Nephron progenitor cell (in vitro differentiated cells): ENCODE data around the gene NAIF1.
"Not testable (repeated sequence)": the region's sequence is repeated elsewhere in the genome, so short reads cannot be mapped to it uniquely, and the experiment has no call there.

ENCODE experiments used
- DNase-seq: peaks from one replicate; pipeline ENCODE4 v3.0.0; 2021
- H3K27ac Mint-ChIP-seq: 2 replicates; pipeline ENCODE4 v1.8.0; 2021; ENCODE audit warnings: mild to moderate bottlenecking, moderate library complexity, mixed read lengths
- H3K27me3 Mint-ChIP-seq: 2 replicates; pipeline ENCODE4 v1.8.0; 2021; ENCODE audit warnings: mild to moderate bottlenecking, low read depth, mixed read lengths; ENCODE audit not compliant: poor library complexity
- H3K36me3 Mint-ChIP-seq: 2 replicates; pipeline ENCODE4 v1.8.0; 2021; ENCODE audit warnings: low read depth, mixed read lengths
- H3K4me1 Mint-ChIP-seq: 2 replicates; pipeline ENCODE4 v1.8.0; 2021; ENCODE audit warnings: mixed read lengths
- H3K4me3 Mint-ChIP-seq: 2 replicates; pipeline ENCODE4 v1.8.0; 2021; ENCODE audit warnings: mild to moderate bottlenecking, moderate library complexity, mixed read lengths
- H3K9me3 Mint-ChIP-seq: 2 replicates; pipeline ENCODE4 v1.8.0; 2021; ENCODE audit warnings: mild to moderate bottlenecking, moderate library complexity, mixed read lengths
- CTCF ChIP-seq: fragments of 200-600 bp; sonication (generic); IDR thresholded peaks from 2 replicates; pipeline ENCODE4 v1.5.0; 2021; ENCODE audit warnings: antibody characterized with exemption

Gene NAIF1

GRCh38 chr9:128033609-128034008 lies 33.5 kb downstream of the NAIF1 start:
- Mint-ChIP-seq H3K4me1 (no peaks in the 10 kb centered on the region), H3K4me3 (no peak overlapping the region), H3K9me3 (no peaks in the 10 kb centered on the region), H3K27me3 (no peaks in the 10 kb centered on the region), H3K27ac (no peak overlapping the region), H3K36me3 (no peaks in the 10 kb centered on the region)
- no peak for TF ChIP-seq CTCF
- no peak for DNase-seq

DNA sequence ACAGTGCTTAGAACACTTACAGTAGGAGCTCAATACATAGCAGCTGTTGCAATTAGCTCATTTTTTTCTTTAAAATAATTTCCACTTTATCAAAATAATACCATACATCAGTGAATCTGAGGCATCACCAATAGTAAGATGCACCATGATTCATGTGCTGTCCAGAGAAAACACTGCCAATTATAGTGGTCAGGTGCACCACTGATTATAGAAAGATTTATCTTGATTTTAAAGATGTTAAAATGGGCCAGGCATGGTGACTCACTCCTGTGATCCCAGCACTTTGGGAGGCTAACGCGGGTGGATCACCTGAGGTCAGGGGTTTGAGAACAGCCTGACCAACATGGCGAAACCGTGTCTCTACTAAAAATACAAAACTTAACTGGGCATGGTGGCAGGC lies 39.4 kb downstream of the NAIF1 start:
- no peak for TF ChIP-seq CTCF
- no peaks in the 10 kb centered on the region for H3K36me3 Mint-ChIP-seq
- no peak overlapping the region for H3K27ac Mint-ChIP-seq
- no peak for DNase-seq
- H3K27me3 Mint-ChIP-seq: peaks cover 8% of the 10 kb centered on the region
- H3K9me3 Mint-ChIP-seq: no peaks in the 10 kb centered on the region
- no peak overlapping the region for H3K4me3 Mint-ChIP-seq
- H3K4me1 Mint-ChIP-seq: peaks cover 7% of the 10 kb centered on the region

DNA sequence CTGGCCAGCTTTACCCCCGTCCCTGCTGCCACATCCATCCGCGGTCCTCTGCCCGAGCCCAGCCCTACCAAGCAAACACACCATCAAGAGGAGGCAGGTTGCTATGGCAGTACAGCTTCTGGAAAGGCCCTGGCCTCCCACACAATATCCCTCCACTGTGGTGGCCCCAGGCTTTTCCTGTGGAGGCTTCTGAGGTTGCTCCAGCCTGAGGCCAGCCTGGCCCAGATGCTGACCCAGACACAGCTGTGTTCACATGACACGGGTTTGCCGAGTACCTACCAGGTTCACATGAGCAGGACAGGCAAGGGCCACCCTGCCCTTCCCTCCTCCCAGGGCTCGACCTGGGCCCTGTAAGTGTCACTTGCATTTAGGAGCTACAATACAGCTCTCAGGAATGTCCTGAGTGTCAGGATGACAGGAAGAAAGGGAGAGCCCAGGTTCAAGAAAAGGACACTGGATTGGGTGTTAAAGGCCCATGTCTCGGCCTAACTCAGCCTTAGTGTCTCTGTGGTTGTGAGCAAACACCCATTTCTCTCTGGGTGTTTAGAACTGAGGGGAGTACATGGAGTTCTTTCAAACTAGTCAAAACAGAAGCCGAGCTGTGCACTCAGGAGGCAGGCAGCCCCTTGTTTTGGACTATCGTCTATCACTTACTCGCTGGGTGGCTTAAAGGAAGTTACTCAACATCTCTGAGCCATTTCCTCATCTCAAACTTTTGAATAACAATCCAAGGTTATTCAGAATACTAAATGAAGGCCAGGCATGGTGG lies 40.2 kb downstream of the NAIF1 start:
- H3K4me1 Mint-ChIP-seq: peaks cover 7% of the 10 kb centered on the region
- H3K27ac Mint-ChIP-seq: no peak overlapping the region
- DNase-seq: peak; percentile 13
- no peaks in the 10 kb centered on the region for H3K36me3 Mint-ChIP-seq
- H3K9me3 Mint-ChIP-seq: no peaks in the 10 kb centered on the region
- peaks cover 12% of the 10 kb centered on the region for H3K27me3 Mint-ChIP-seq
- H3K4me3 Mint-ChIP-seq: no peak overlapping the region
- TF ChIP-seq CTCF: no peak

DNA sequence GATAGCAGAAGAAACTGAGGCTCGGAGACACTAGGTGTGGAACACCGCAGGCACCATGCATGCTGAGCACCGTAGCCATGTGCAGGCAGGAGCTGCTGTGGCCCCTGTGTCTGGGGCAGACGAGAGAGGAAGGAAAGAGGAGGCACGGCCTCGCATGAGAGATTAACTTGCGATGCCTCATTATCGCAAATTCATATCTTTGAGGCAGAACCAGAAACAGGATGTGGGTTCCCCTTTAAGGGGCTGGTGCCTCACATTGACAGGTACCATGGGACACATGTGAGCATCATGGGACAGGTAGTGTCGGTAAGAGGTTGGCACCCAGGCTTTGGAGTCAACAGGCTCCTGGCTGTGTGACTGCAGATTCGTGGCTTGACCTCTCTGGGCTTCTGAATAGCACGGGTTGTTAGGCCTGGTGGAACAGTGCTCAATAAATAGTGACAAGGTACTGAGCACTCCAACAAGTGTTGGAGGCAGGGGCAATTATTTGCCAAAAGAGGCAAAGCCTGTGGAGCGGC lies 40.8 kb downstream of the NAIF1 start:
- TF ChIP-seq CTCF: no peak
- Mint-ChIP-seq H3K4me1 (peaks cover 7% of the 10 kb centered on the region), H3K36me3 (no peaks in the 10 kb centered on the region), H3K9me3 (no peaks in the 10 kb centered on the region), H3K4me3 (no peak overlapping the region), H3K27ac (no peak overlapping the region), H3K27me3 (peaks cover 12% of the 10 kb centered on the region)
- DNase-seq: no peak

- Mint-ChIP-seq H3K27ac (peak overlapping the region; percentile 29), H3K27me3 (peaks cover 12% of the 10 kb centered on the region), H3K36me3 (no peaks in the 10 kb centered on the region), H3K9me3 (no peaks in the 10 kb centered on the region), H3K4me3 (no peak overlapping the region), H3K4me1 (peaks cover 7% of the 10 kb centered on the region)
- no peak for DNase-seq
- TF ChIP-seq CTCF: no peak
These were observed 41.4 kb downstream of the NAIF1 start for GRCh38 chr9:128025736-128026135.

DNA sequence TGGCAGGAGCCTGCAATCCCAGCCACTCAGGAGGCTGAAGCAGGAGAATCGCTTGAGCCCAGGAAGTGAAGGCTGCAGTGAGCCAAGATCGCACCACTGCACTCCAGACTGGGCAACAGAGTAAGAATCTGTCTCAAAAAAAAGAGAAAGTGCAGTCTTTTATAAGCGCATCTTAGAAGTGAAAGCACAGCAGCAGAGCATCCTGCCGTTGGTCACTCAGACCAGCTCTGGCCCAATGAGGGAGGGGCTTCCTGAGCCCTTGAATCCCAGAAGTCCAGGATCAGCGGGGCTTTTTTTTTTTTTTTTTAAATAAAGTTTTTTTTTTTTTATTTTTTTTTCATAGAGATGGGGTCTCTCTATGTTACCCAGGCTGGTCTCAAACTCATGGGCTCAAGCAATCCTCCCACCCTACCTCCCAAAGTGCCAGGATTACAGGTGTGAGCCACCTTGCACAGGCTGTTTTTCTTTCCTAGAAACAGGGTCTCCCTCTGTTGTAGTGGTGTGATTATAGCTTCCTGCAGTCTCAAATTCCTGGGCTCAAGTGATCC lies 42.3 kb downstream of the NAIF1 start:
- DNase-seq: no peak
- Mint-ChIP-seq H3K27me3 (peaks cover 12% of the 10 kb centered on the region), H3K4me1 (peaks cover 7% of the 10 kb centered on the region), H3K36me3 (no peaks in the 10 kb centered on the region), H3K27ac (no peak overlapping the region), H3K4me3 (no peak overlapping the region), H3K9me3 (no peaks in the 10 kb centered on the region)
- no peak for TF ChIP-seq CTCF

- H3K4me1 Mint-ChIP-seq, H3K9me3 Mint-ChIP-seq, DNase-seq, H3K4me3 Mint-ChIP-seq, H3K36me3 Mint-ChIP-seq, H3K27ac Mint-ChIP-seq: not testable (repeated sequence)
- peaks cover 12% of the 10 kb centered on the region for H3K27me3 Mint-ChIP-seq
These were observed 43.4 kb downstream of the NAIF1 start for GRCh38 chr9:128023671-128024070.
